Activated CD4-positive, CD25-positive, alpha-beta regulatory T cell treated with anti-CD3 and anti-CD28 coated beads, Interleukin-2, amount 50 U/mL, for 16 hours (primary cell): Measurements from ENCODE around the gene KCNT2.
"Not testable (repeated sequence)": the region's sequence is repeated elsewhere in the genome, so short reads cannot be mapped to it uniquely, and the experiment has no call there.

Source experiments
- DNase-seq: peaks from one replicate; pipeline ENCODE4 v3.0.0-alpha.2; 2020; ENCODE audit warnings: low read depth, low spot score

KCNT2 gene

DNA sequence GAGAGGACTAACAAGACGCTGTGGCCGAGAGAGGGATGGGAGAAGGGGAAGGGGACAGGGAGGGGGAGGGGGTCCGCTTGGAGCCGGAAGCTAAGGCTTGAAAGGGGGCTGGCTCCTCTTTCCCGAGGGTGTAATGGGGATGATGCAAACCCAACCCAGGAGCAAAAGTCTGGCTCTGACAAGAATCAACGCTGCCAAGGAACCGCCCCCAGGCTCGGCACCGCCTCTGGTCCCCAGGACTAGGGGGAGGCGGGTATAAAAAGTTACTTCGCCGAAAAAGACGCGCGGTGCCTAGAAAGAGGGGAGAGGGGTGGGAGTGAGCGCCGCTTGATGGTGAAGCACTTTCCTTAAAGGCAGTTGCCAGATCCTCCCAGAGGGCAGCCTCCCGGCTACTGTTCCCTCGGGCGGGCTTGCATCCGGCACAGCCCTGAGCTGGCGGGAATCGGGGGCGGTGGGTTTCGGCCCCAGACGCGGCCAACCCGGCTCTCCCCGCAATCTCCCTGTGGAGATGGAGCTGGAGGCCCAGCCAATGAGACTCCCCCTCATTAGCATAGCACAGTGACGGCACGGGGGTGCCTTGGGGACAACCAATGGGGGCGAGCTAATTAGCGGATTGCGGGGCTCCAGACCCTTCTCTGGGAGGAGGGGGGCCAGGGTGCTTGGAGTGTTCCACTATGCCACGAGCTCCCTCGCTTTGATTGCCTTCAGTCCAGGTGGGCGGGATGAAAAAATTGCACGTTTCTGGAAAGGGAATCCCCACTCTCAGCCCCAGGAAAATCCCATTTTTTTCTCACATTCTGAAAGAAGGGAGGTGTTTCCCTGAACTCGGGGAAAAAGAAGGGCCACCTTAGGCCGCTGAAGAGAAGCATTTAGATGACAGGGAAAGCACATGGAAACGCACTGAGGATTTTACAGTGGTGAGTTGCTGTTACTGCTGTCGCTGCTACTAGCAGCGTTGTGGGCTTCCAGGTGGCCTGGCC lies at the start of gene KCNT2:
KCNT2 (minus strand) TSS at position 51 of the 980 bp plus-strand sequence. CDS start 131 bp downstream, outside the sequence.
- DNase-seq, result no peak

DNA sequence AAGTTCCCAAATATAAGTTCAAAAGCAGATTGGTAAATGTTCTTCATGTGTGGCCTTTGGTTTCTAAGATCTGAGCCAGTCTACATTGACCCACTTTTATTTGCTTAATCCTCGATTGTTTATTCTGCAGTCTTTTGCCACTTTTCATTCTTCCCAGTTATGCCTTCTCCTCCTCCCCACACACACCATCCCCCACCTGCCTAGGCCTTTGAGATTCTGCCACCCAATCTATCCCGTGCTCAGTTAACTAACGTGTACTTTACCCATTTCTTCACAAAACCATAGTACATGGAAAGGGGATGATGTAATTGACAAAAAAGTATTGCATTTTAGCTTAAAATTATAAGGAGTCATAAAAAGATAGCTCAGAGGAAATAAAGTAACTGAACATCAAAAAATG lies 47.3 kb upstream of the KCNT2 start:
- no peak for DNase-seq

- no peak for DNase-seq
These were observed 46.8 kb upstream of the KCNT2 start for GRCh38 chr1:196655071-196655470.

GRCh38 chr1:196654271-196654670 lies 46.0 kb upstream of the KCNT2 start:
- DNase-seq, result no peak

- DNase-seq, result no peak
These were observed 43.5 kb upstream of the KCNT2 start, which contains the start of gene CFH for GRCh38 chr1:196651637-196652215. TSS of gene CFH (plus strand) at chr1:196652043. CDS start at chr1:196652118, 75 bp downstream.

- no peak for DNase-seq
These were observed 42.8 kb upstream of the KCNT2 start for GRCh38 chr1:196651079-196651478.

GRCh38 chr1:196650403-196650802 lies 42.2 kb upstream of the KCNT2 start:
- no peak for DNase-seq

GRCh38 chr1:196649990-196650389 lies 41.8 kb upstream of the KCNT2 start:
- DNase-seq, result no peak

DNA sequence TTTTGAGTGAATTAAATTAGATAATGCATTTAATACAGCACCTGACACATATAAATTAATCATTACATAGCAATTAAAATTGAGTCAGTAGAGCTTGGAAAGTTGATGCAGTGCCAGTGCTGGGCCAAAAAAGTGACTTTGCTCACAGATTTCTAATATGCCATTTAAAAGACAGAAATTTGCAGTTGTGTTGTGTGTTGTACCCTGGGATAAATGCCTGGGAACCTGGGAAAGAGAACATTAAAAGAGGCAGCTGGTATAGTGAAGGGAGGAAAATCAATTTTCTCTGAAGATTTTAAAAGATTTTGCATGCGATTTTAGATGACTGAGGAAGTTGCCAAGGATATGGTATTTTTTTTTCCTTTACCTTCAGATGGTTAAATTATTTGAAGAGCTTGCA lies 32.7 kb upstream of the KCNT2 start:
- DNase-seq, result no peak

GRCh38 chr1:196639291-196639690 lies 31.1 kb upstream of the KCNT2 start:
- not testable (repeated sequence) for DNase-seq

DNA sequence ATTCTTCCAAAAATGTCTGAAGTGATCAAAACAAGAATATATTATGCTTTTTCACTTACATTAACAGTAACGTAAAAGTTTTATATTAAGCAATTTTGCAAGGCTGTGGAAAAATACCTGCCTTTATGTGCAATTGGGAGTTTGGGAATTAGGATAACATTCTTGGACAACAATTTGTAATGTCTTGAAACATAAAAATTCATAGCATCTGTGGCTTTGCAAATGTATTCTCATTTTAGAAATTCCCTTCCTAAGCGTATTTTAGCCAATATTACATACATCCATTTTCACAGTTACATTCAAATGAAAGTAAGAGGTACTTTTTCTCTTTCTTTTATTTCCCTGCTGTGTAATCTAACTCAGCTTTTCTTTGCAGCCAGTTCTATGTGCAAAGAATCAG lies 30.2 kb upstream of the KCNT2 start:
- DNase-seq, result no peak

- no peak for DNase-seq
These were observed 29.4 kb upstream of the KCNT2 start for GRCh38 chr1:196637606-196638005.

- DNase-seq, result no peak
These were observed 20.6 kb upstream of the KCNT2 start for GRCh38 chr1:196628838-196629237.

DNA sequence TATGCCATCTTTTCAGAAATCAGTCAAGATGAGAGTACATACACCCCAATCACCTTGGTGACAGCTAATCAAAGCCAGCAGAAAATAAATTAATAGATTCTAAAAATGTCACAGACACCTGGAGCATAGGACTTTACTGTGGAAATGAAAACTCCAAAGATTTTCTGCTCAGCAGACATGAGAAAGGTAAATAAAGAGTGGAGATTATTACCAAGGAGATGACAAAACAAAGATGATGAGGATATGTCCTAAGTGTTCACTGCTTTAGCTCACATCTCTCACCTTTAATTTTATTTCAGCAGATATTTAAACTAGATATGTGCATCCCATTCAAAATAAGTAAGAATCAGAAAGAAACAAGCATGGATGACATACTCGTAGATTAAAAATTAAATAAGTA lies 14.8 kb upstream of the KCNT2 start:
- DNase-seq, result no peak

DNA sequence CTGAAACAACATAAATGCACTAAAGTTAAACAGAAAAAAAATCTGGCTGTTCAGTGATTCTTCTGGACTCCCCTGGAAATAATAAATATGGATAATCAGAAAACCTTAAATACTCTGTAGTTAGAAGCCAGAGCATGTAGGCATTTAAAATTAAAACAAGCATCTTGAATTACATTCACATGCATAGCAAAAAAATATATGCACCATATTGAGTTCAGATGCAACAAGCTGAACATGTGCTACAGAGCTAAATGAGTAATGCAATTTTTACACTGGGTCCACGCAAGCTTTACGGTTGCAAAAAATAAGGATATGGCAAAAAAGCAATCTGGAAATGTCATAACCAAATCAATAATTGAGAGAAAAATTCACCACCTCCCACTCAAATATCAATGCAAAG lies 11.5 kb upstream of the KCNT2 start:
- no peak for DNase-seq

DNA sequence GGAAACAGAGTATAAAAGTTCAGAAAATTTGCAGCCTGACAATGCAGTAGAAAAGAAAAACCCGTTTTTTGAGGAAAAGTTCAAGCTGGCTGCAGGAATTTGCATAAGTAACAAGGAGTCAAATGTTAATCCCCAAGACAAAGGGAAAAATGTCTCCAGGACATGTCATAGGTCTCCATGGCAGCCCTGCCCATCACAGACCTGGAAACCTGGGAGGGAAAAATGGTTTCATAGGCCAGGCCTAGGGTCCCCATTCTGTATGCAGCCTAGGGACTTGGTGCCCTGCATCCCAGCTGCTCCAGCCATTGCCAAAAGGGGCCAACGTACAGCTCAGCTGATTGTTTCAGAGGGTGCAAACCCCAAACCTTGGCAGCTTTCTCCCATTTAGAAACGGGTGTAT lies 3.6 kb upstream of the KCNT2 start:
- DNase-seq, result no peak

DNA sequence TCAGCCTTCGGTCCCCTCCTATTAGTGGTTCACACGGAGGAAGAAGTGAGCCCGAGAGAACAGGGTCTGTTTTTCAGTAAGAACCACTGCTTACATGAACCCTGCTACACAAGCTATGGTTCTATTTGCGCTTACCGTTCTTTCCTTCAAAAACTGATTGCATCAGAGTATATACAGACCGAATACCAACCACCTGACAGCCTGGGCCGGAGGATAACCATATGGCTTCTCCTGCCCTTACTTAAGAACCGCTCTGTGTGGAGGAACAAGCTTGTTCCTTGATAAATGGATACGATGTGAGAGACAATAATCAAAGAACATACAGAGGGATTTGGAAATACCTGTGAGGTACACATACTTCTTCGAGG lies 1.1 kb upstream of the KCNT2 start:
- no peak for DNase-seq

- DNase-seq, result no peak
These were observed 259 bp downstream of the KCNT2 start for GRCh38 chr1:196607981-196608380.

DNA sequence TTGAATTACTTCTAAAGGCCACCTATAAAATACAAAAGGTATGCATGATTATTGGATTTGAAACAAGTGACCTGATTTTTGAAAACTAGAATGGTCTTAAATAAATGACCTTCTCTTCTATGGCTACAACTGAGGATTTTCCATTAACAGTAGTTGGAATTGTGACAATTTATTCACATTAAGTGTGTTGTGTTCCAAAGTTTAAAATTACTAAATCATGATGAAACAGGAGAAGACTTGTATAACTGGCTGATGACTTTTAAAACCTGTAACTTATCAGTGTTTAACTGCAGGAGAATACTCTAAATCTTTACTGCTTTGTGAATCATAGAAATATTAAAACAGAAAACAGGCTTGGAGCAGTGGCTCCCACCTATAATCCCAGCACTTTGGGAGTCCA lies 4.6 kb downstream of the KCNT2 start:
- DNase-seq, result no peak

- no peak for DNase-seq
These were observed 9.1 kb downstream of the KCNT2 start for GRCh38 chr1:196598942-196599748.

GRCh38 chr1:196594700-196595099 lies 13.5 kb downstream of the KCNT2 start:
- DNase-seq, result no peak

DNA sequence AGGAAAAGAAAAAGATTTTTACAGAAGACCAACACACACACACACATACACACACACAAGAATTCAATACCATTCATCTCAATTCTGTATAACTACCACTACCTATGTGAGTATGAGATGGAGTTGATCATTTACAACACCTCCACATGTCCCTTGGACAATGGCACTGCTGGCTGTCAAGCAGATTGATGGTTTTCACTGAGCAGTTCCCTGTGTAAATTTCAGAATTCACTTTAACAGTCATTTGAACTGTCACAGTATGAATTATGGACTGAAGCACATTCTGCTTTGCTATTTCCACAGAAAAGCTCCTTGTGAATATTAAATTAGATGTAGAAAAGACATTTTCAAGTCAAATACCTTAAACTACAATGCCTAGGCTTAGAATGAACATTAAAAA lies 14.3 kb downstream of the KCNT2 start:
- DNase-seq, result no peak
